HG03066 (cell line): ENCODE data around the gene FAM110D.

ENCODE experiments used
- ATAC-seq: cut with Tn5 transposase; IDR thresholded peaks from one replicate; pipeline ENCODE4 v1.9.1; 2021; ENCODE audit warnings: low read depth; ENCODE audit not compliant: unreplicated experiment

The FAM110D gene

DNA sequence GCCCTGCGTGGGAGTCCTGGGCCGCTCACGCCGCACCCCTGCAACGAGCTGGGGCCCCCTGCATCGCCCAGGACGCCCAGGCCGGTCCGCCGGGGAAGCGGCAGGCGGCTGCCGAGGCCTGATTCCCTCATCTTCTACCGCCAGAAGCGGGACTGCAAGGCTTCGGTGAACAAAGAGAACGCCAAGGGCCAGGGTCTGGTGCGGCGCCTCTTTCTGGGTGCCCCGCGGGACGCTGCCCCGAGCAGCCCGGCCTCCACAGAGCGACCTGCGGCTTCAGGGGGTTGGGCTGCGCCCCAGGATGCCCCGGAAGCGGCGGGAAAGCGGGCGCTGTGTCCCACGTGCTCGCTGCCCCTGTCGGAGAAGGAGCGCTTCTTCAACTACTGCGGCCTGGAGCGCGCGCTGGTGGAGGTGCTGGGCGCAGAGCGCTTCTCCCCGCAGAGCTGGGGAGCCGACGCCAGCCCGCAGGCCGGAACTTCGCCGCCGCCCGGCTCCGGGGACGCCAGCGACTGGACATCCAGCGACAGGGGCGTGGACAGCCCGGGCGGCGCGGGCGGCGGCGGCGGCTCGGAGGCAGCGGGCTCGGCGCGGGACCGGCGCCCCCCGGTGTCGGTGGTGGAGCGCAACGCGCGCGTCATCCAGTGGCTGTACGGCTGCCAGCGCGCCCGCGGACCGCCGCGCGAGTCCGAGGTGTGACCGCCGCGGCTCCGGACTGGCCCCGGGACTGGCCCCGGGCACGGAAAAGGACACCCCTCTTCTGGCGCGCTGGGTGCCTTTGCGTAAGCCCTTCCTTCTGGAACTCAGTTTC is 2.7 kb downstream of the FAM110D start:
- ATAC-seq = no peak

DNA sequence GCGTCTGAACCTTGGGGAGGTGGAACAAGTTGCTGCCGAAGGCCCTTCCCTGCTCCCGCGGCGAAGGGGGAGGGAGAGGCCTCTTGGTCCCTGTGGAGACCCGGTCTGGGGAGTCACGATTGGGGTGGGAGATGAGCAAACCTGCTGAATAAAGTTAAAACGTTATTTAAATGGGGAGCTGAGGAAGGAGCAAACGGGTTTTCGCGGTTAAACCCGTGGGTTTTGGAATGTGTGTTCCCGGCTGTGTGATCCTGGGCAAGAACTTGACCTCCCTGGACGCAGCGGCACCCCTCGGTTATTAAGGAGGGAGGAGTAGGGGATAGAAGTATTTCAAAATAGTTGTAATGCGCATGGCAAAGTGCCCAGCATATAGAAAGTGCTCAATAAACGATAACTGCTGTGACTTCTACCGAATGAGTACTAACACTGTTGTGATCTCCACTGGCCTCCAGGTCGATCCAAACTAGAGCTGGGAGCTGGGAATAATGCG is 3.4 kb downstream of the FAM110D start:
- ATAC-seq = no peak

DNA sequence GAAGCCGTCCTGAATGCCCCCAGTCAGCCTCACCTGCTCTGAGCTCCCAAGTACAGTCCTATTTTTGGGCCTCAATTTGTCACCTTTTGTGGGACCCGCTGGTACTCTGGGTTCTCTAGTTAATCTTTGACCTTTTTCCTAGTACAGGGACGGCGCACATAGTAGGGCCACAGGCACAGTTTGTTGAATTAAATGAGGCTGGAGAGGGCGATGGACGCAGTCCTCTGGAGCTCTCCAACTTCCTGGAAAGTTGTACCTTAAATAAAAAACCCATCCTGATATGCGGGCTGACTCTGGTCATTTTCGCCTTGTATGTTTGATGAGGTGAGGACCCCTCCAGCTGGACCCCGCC is 4.8 kb downstream of the FAM110D start:
- ATAC-seq = no peak

DNA sequence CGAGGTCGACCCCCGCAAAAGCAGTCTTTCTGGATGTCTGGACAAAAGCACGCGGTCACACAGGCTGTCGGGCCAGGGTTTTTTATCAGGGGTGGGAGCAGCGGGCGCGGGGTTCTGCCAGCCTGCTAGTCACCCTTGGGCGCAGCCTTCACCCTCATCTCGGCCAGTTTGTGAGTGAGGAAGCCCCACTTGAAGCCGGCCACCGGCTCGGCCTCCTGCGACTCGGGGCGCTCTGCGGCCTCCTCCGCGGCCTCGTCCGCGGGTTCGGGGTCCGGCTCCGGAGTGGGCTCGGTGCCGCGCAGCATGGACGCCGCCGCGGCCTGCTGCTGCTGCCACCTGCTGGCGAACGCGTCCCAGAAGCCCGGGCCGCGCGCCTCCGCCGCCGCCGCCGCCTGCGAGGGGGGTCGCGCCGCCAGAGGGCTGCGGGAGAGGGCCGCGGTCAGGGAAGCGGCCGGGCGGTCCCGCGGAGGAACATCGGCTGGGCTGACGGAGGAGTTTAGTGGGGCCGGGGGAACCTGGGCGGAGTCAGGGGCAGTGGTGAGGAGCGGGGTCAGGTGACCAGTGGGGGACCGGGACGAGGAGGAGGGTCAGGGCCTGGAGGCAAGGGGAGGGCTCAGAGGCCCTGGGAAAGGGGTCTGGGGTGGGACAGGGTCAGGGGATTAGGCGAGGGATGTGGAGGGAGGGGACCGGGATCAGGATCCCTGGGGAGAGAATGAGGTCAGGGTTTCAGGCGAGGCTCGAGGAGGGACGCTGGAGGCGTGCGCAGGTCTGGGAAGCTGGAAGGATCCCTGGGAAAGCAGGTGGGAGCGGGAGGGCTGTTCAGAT is 5.4 kb downstream of the FAM110D start:
- no peak for ATAC-seq

DNA sequence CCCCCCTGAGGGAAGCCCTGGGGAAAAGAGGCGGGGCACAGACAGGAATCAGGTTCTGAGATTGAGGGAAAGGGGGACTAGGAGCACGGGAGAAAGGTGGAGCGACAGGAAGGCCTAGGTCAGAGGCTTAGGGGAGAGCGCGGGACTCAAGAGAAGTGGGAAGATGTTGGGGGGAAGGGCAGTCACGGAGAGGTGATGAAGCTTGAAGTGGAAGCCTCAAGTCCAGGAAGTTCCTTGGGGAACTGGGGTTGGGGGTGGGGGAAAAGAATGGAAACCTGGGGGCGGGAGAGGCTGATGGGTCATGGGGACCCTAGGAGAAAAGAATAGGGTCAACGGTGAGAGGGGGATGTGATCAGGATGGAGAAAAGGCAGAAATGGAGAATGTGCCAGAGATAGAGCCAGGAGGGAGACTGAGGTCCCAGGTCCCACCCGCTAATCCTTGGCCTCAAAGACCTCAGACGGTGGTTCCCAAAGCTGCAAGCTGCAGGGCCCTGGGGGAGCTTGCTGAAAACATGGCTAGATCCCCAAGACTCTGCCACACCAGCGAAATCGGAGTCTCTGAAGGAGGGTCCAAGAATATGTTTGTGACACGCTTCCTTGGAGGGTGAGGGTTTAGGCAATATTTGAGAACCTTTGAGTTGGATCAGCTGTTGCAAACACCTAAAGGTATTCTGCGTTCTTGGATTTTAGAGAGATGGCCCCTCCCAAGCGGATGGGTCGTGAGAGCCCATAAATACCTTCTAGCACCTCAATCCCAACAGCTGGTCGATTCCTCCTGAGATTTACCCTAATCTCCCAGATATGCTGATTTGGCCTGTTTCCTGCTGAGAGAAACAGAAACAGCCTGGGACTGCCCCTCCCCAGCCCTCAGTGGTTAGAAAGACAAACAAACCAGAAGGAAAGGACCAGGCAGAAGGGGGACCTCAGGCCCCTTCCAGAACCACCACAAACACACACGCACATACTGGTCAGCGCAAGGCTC is 6.3 kb downstream of the FAM110D start:
- no peak for ATAC-seq

DNA sequence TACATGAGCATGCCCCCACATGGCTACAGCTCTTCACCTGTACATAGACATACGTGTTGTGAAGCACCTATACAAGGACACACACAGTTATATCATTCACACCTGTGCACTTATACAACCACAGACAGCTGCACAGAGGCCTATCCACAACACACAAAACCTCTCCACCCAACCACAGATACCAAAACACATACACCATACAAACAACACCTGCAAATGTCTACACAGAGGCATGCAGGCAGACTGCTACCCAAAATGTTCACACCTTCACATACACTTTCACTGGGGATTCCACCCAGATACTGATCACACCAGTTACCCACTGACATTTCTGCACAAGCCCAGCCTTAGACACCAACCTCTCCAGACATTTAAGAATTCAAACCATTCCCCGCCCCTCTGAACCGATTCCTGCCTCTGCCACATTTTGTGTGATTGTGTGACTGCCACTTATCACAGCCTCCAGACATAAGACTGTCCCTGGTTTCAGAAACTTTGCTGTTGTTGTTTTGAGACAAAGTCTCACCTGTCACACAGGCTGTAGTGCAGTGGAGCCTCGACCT is 7.9 kb downstream of the FAM110D start:
- no peak for ATAC-seq

DNA sequence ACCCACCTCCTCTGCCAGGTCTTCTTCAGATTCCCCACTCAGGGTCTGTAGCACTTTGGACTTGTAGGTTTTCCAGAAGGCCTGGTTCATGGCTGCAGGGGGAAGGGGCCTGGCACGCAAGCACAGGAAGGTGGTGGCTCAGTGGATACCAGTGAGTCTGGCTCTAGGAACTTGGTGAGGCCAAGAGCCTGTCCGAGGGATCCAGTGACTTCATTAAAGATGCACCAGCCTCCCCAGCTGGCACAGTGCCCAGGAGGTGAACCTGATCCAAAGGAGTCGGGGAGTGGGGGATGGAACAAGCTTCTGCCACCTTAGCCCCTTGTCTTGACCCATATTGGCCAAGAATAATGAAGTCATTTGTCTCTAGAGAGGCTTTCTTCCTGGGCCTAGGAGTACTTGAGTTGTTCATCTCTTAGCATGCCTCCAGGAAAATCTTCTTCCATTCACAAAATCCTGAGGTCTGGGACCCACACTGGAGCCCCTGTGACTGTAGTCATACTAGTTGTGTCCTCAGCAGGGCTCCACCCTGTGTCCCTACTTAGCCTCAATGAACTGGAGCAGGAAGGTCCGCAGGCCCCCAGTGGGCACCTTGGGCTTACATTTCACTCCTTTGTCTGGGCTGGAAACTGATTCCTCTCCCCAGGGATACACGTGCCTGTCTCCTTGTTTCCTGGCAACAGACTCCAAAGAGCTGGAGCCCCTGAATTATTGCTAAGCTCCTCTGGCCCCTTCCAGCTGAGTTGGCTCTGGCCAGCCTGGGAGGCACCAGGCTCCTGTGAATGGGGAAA is 9.7 kb downstream of the FAM110D start, which contains the start of gene C1orf232:
TSS of gene C1orf232 (minus strand) at position 554 of the 788 bp plus-strand sequence. CDS start at position 90, 464 bp downstream.
- no peak for ATAC-seq

DNA sequence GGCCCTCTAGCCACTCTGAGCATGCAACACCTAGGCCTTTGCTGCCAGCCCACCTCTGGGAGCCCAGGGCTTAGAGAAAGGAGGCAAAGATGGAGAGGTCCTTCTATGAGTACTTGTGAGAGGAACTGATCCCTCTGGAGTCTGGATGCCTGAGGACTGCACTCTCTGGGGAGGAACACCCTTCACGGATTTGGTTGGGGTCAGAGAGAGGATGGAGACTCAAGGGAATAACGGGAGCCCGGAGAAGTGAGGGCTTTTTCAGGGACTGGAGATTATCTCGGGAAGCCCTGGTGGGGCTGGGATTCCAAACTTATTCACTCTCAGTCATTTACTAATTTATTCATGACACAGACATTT is 10.3 kb downstream of the FAM110D start:
- no peak for ATAC-seq

DNA sequence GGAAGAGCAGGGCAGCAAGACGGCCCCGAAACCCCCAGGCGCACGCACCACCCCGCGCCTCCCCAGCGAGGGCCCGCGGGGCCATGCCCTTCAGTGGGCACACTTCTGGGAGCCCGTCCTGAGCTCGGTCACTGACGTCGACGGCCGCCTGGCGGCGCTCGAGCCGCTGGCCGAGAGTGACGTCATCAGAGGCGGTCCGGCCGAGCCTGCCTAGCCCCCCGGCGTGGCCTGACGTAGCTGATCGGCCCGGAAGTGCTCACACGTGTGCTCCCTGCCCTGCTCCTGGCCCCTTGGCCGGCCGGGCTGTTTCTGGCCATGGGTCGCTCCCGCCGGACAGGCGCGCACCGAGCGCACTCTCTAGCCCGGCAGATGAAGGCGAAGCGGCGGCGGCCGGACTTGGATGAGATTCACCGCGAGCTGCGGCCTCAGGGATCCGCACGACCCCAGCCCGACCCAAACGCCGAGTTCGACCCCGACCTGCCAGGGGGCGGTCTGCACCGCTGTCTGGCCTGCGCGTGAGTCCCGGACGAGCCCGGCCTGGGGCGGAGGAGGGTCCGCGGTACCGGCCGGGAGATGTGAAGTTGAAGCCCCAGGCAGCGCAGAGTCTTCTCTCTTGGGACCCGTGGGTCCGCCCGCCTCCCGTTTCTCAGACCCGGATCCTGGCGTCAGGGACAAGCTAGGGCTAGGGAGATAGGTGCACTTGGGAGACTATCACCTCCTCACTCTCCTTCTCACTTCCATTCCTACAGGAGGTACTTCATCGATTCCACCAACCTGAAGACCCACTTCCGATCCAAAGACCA is 11.0 kb downstream of the FAM110D start, which contains the start of gene ZNF593:
TSS of gene ZNF593 (plus strand) at position 240 of the 803 bp plus-strand sequence. CDS start at position 316, 76 bp downstream.
- peak; percentile 79 for ATAC-seq

DNA sequence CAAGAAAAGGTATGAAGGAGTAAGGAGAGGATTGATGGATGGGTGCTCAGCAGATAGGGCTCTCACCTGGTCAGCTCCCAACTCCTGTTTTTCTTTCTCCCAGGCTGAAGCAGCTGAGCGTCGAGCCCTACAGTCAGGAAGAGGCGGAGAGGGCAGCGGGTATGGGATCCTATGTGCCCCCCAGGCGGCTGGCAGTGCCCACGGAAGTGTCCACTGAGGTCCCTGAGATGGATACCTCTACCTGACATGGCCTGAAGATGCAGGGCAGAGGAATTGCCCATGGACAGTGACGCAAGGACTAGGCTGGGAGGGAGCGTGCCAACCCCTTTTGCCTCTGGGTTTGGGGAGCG is 11.6 kb downstream of the FAM110D start:
- no peak for ATAC-seq

DNA sequence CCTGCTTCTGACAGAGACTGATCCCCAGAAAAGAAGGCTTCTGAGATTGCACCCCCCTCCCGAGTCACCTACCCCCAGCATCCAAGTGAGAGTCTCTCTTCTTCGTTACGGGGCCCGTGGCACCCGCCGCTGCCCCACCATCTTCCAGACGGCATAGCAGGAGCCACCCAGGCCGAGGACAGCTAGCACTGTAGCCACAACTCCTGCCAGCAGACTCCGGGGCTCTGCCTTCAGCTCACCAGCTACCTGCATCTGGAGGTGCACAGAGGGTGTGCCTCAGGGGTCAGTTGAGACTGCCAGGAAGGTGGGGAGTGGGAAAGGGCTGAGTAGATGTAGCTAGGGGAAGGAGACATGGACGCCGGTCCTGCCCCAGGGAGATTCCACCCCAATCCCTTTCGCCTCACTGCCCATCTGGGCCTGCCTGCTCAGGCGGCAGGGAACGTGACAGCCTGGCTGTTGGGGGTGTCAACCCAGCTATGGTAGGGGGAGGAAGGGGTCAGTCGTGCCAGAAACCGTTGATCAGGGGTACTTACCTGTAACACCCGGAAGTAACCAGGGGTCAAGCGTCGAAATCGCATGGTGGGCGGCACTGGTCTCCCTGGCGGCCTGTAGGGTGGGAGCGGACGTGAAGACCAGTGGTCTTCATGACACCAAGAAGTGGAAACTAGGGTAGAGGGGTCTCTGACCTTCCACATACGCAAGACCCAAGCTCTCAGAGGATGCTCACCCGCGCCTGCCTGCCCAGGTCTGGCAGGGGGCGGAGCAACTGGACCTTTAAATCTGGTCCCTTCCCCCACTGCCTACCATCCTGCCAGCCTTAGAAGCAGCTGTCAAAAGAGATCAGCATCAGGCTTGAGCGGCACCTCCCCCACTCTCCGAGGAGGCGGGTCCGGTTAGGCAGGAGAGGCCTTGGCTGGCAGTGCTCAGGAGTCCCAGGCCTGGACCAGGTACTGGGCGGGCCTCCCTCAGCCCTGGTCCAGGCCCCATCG is 12.5 kb downstream of the FAM110D start, which contains the start of gene ZNF593OS:
TSS of gene ZNF593OS (minus strand) at position 749 of the 989 bp plus-strand sequence. CDS start at position 578, 171 bp downstream.
- no peak for ATAC-seq

DNA sequence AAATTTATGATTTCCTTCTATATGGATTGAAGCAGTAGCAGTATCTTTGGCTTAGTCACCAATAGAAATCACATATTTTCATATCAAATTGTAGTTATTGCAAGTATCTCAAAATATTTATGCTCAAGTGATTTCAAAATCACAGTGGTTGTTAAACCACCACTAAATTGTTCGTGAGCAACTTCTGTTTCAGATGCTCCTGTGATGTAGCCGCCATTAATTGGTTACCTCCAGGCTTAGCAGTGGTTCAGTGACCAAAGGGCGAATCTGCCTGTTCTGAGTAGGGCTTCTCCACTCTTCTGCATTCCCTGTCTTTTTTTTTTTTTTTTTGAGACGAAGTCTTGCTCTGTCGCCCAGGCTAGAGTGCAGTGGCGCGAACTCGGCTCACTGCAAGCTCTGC is 16.5 kb downstream of the FAM110D start:
- ATAC-seq = no peak

DNA sequence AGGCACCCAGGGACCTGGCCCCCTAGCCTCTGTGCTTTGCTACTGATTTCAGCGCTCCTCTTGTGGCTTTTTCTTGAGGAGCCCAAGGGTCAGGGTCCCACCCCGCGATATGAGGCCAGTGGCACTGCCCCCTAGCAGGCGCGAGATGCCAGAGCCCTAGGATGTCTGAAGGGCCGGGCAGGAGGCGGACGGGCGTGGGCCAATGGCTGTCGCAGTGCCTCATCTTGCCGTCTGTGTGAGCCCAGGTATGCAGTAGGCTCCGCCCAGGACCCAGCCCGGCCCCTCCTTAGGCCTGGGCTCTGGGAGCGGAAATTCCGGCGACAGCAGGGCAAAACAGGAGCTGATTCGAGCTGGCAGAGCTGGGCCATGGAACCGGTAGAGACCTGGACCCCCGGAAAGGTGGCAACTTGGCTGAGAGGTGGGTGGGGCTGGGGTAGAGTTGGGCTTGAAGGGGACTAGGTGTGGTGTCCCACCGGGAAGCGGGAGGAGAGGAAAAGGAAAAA is 18.4 kb downstream of the FAM110D start, which contains the start of gene CNKSR1:
TSS of gene CNKSR1 (plus strand) at position 310 of the 503 bp plus-strand sequence. CDS start at position 367, 57 bp downstream.
- ATAC-seq = no peak

DNA sequence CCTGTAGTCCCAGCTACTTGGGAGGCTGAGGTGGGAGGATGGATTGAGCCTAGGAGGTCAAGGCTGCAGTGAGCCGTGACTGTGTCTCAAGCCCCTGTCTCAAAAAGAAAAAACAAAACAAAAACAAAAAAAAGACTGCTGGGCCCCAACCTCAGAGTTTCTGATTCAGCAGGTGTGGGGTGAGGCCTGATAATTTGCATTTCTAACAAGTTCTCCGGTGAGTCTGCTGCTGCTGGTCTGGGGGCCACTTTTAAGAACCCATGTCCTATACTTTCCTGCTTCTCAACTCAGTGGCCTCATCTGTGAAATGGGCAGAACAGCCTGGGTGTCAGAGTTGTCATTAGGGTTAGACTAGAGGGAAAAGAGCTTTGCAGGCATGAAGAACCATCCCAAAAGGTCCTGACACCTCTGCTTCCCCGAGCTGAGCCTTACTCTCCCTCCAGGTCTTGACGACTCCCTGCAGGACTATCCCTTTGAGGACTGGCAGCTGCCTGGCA is 21.2 kb downstream of the FAM110D start:
- no peak for ATAC-seq

DNA sequence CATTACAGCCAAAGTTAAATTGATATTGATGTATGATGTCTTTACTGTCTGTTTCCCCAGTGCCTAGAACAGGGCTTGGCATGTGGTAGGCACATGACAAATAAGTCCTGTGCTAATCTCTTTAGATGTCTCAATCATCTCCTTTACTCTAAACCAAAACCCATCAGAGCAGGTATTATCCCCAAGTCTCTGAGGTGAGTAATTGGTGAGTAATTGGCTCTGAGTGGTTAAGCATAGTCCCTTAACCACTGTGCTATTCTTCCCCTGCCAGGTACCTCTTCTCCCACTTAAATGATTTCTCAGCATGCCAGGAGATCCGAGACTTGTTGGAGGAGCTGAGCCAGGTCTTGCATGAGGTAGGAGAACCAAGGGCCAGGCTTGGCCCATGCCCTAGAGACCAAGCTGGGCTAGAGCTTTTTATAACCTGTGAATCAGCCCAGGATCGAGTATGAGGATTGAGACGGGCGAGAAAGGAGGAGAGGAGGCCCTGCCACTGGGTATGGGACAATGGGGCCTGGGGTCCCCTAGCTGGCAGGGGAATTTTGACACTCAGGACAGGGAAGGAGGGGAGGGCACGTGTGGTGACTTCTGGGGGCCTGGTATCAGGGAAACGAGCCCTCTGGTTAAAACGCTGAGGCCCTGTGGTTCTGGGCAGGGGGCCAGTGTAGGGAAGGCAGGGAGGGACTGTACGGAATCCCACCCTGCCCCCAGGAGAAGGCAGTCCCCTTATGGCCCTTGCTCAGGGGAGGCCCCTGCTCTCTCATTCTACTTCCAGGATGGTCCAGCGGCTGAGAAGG is 22.9 kb downstream of the FAM110D start:
- ATAC-seq = no peak

DNA sequence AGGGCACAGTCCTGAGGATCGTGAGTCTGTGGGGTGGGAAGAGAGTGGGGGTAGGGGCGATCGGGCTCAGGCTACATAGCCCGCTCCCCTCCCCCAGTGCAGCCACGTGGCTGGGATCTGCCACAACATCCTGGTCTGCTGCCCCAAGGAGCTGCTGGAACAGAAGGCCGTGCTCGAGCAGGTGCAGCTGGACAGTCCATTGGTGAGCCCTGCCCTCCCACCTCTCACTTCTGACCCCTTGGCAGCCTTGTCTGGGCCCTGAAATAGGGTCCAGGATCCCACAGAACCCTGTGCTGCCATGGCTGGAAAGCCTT is 23.5 kb downstream of the FAM110D start:
- ATAC-seq = no peak
